Measurements from ENCODE around the gene EPHB2.

Gene EPHB2

DNA sequence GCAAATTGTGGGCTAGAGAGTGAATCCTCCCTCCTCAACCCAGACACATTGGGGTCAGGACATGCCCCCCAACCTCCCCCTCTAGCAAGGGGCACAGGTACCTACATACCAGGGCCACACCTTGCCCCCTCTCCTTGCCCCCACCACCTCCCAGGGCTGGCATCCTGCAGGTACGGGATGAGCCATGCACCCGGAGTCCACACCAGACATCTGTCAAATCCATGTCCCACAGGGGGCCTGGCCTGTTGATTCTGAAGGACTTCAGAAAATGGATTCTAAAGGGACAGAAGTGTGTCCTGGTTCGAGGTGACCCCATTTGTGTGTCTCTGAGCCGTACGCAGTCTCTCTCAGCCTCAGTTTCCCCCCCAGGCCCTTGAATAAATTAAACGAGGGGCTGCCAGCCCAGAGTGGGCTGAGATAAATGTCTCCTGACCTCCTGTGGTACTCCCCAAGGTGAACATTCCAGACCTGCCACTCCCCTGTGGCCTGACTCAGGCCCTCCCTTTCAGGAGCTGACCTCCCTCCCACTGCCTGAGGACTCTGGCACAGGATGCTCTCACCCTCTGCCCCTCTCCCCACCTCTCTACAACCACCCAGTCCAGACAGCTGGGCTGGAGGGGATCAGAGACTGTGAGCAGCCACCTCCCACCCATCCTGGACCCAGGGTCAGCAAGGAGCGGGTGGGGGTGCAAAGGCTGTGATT, 94.5 kb downstream of the EPHB2 start:
- no peak for DNase-seq

DNA sequence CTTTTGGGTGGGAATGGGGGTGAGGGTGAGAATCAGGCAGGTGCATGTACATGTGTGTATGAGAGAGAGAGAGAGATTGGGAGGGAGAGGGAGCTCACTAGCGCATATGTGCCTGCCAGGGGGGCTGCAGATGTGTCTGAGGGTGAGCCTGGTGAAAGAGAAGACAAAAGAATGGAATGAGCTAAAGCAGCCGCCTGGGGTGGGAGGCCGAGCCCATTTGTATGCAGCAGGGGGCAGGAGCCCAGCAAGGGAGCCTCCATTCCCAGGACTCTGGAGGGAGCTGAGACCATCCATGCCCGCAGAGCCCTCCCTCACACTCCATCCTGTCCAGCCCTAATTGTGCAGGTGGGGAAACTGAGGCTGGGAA, 95.0 kb downstream of the EPHB2 start:
- no peak for DNase-seq

DNA sequence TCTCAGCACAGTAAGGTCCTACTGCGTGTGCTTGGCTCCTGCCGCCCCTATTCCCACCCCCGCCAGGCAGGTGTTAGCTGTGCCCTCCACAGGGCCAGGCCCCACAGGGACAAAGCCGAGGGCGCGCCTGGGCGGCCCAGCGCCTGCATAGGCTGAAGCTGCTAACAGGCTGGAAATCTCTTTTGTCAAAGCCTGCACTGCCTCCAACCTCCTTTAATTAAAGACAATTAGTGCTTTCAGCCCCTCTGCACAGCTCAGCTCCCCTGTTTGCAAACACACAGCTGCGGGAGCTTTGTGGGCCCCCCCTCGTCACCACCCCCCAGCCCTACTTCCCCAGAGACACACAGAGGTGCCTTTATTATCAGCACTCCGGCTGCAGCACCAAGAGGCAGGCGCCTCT, 95.9 kb downstream of the EPHB2 start:
- DNase-seq = no peak

DNA sequence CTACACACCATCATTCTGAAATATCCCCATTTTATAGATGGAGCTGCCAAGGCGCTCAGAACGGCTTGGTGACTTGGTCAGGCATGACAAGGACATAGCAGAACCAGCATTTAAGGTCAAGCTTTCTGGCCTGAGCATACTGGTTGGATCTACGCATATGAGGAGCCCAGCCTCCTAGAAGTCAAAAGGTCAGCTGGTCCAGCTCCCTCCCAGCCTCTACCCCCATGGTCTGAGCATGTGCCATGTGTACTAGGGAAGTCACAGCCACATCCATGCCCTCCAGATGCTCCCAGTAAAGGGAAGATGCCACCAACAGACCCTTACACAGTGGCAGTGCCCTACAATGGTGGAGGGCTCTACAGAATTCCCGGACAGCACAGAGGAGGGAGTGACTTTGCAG, 96.7 kb downstream of the EPHB2 start:
- no peak for DNase-seq

DNA sequence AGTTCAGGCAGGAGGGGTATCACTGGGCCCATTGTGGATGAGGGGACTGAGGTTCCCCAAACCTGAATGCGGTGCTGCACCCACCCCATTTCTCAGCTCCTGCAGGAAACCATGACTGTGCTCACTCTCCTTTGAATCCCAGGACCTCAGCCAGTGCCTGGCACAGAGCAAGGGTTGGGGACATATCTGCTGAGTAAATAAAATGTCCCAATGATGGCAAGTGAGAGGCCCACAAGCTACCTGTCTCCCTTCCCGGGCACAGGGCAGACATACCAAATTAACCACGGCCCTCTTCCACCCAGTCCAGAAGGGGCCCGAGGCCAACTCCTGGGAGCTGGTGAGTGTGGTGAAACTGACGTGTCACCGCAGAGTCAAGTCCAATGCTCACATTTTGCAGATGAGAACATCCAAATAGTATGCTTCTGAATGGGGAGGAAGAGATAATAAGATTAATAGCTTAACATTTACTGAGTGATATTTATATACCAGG, 97.6 kb downstream of the EPHB2 start:
- DNase-seq = no peak

DNA sequence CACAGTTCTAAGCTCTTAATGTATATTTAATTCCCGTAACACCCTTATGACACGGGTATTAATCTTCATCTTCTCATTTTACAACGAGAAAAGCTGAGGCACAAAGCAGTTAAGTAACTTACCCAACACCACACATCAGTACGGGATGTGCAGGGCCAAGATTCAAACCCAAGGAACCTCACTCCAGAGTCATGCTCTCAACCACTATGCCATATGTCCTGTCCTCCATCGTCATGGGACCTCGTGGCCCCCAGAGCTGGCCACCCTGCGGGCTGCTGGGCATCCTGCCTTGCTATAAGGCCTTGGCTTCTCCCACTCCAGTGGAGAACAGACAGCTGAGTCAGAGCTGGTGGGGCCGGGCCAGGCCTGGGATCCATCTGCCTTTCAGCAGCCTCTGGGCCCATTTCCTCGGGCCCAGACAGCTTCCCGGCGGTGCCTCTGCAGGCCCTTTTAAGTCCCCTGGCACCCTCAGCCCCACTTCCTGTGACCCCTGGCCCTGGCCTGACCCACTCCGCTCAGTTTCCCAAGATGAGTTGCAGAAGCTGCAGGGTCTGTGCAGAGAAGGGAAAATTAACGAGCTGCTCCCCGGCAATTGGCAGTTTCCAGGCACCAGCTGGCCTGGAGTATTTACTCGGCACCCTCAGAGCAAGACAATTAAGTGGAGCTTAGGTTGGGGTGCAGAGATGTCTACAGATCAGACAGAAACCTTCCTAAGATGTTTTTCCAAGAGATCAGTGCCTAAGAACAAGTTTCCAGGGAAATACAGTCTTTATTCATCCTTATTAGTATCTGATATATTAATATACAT, 98.2 kb downstream of the EPHB2 start:
- no peak for DNase-seq

DNA sequence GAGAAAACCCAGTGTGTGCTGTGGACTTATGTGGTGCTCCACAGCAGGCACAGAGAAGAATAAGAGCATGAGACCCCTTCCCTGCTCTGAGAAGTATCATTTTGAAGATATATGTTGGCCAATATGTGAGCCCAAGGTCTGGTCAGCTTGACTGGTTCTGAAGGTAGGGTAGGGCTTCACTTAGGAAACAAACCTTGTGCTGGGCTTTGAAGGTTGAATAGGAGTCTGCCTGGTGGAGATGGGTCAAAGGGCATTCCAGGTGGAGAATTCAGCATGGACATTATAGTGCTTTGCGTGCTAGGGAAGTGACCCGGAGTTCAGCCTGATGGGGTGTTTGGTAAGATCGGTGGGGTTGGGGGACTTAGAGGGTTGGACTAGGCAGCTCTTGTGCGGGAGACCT, 99.1 kb downstream of the EPHB2 start:
- DNase-seq = no peak

DNA sequence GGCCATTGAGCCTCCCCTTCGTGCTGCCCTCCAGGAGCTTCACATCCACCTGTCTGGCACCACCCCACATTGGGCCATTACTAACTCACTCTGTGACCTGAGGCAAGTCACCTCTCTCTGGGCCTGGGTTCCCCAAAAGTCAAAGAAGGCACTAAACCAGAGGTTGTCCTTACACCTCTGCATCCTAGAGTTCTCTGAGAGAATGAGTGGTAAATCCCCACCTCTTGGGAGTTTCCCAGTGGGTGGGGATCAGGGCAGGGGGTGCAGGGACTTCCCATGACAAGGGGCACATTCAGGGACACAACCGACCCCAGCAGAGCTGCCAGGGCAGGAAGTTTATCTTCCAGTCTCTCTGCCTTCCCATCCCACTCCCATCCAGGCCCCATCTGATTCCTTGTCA, 99.7 kb downstream of the EPHB2 start:
- DNase-seq = no peak

DNA sequence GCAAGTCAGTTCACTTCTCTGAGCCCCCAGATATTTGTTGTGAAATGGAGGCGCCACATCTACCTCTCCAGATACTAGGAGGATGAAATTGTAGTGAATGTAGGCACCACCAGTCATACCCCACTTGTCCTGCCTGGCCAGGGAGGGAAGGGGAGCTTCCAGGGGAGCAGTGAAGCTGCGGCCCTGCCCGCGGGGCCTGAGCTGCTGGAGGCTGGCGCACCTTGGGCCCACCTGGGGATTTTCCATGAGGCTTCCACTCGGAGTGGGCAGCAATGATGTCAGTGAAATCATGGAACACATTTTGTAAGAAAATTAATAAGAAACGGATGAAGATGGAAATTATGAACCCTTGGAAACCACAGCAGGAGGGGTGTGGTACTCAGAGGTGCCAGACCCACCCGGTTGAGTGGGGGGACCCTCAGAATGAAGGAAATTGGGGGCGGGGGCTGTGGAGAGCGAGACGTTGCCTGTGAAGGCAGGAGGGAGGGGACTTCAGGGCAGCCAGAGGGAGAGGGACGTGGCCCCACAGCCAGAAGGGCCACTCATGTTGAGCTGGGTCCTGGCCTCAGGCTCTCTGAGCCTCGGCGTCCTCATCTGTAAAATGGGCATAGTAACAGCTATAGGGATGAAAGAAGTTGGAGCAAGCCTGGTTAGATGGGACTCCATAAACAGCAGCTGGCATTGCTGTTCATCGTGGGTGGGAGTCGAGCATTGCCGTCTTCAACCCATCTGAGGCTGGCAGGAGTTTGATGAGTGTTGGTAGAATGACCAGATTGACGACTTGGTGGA, 101.6 kb downstream of the EPHB2 start:
- DNase-seq = no peak

DNA sequence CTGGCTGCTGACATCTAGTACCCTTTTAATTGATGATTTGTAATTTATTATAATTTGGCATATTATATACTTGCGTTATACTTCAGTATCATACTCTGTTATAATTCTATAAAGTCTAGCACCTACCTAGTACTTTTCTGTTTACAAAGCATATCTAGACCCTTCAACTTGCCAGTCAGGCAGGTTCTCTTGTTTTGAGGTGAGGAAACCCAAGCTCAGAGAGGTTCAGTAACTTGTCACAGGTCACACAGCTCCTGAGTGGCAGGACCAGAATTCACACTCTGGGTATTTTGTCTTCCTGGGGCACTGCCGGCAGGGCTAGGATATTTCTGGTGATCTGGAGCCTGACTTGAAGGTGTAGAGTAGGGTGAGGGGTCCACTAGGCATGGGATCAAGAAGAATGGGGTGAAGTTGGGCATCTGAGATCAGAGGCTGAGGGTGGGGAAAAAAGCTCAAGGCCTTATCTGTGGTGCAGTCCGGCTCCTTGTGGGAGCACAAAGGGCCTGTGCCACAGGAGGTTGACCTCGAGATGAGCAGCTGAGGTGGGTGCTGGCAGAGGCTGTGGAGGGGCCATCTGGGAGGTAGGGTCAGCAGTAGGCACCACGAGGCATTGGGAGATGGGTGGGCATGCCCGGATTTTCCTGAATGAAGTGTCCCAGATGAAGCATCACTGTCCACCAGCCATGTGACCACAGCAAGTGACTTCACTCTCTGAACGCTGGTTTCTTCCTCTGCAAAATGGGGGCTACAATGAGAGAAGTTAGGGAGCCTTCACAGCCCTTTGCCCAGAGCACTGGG, 102.6 kb downstream of the EPHB2 start:
- DNase-seq = no peak

DNA sequence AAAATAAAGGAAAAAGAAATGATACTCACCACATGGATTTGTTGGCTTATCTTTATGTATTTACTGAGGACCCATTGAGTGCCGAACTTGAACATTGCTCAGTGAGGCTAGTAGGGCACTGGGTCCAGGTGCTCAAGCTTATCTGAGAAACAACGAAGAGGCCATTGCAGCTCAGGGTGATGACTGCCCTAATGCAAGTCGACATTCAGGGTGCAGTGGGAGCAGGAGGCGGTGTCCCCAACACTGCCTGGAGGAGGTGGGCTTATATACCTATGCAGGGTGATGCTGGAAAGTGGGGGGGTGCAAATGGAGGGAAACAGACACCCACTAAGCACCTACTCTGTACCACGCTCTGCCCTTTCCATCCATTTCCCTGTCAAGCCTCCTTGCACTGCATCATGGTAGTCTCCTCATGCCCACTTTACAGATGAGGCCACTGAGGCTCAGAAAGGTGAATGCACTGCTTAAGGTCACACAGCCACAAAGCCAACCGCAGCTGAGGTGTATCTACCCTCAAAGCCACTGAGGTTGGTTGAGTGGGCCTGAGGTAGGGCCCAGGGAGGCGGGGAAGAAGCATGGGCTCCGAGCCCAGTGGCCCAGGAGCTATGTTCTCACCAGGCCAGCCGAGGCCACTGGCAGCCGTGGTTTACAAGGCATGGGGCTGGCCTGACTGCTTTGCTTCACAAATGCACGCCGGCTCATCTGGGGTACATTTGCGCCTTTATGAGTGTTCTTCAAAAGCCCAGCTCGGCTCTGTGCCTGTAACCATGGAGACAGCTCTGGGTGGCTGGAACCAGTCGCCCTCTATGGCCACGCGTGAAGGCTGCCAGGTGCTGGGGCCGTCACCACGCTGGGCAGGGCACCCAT, 103.8 kb downstream of the EPHB2 start:
- no peak for DNase-seq

DNA sequence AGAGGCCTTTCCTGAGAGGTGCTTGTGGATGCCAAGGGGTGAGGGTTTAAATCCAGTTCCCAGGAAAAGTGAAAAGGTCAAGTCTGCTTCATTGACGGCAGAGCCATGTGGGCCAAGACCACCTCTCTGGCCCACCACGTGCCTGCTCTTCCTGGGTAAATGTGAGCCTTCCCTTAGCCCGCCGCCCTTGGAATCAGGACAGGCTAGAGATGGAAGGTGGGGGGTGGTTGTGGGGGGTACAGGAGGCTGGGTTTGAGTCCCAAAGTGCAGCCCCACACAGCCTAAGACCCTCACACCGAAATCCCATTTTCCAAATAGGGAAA, 104.4 kb downstream of the EPHB2 start:
- DNase-seq = no peak

DNA sequence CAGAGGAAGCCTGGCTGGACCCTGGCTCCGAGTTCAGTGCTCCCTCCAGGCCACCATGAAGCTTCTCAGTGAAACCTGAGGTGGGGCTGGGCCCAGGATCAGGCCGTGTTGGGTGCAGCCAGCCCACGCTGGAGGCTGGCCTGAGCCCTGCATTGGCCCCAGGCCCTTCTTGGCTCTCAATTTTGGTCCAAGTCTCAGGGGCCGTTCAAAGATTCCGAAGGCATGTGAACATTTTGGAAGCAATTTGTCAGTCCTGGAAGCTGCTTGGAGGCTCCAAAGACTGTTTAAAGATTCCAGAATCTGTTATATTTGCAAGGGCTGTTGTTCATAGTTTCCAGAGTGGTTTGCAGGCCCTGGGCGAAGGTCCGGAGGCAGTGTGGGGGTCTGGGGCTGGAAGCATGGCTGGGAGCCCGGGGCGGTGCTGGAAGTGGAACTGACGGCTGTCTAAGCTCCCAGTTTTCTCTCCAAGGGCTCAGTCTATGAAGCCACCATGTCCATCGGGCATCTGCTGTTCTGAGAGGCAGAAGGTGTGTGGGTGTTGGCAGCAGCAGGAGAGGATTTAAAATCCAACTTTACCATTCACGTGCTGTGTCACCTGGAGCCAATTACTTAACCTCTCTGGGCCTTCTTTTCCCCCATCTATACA, 104.9 kb downstream of the EPHB2 start:
- no peak for DNase-seq

DNA sequence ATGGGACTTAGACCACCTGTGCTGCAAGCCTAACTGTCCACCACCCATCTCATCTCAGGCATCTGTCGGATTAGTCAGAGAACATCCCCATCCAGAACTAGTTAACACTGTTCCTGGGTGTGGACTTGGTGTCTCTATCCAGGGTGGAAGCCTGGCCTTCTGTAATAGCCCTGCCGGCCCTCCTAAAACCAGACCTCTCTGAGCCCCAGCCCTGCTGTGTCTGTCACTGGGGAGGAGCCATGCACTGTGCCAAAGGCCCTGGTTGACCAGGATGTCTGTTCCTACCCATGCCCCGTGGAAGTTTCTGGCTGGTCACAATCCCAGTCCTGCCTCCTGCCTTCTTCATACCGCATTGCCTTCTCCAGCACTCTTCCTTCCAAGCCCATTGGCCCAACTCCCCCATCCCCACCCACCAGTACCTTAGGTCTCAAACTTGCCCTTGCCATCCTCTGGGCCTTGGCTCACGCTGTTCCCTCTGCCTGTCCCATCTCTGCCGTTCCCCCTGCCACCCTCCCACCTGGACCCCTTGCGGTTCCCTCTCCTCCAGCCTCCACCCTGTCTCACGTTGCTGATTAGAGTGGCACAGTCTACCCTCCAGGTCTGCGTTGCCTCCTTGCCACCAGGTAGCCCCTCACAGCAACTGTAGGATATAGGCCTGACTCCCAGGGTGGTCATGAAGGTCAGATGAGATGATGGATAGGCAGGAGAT, 105.6 kb downstream of the EPHB2 start:
- no peak for DNase-seq

DNA sequence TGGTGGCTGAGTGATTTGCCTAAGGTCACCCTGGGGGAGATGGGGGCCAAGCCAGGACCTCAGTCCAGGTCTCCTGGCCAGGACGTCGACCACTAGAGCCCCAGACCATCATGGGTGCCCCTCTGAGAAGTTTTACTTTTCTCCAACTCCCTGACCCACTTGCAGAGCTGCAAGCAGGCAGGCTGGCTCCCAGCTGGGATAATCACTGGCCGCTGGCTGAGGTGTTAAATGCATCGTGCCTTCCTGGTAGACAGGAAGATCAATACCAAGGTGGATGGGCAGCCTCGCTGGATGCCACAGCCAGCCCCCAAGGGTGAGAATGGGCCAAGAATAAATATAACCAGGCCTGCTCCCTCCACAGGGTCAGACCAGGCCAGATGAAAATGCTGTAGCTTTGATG, 106.2 kb downstream of the EPHB2 start:
- DNase-seq = no peak

DNA sequence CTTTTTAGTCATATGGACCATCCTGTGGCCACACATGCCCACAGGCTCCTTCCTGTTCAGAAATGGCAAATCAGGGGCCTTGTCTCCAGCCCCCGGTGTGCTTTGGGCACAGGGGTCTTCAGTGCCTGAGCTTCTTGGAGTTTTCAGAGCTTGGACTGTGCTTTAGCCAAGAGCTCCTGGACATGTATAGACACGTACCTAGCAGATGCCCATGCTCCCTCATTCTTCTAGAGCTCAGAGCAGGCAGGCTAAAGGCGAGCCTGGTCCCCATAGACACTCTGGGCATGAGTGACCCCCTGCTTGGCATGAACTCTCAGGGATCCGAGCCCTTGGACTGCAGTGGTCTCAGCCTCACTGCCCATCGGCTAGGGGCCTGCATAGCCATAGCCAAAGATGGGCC, 106.8 kb downstream of the EPHB2 start:
- DNase-seq = no peak

DNA sequence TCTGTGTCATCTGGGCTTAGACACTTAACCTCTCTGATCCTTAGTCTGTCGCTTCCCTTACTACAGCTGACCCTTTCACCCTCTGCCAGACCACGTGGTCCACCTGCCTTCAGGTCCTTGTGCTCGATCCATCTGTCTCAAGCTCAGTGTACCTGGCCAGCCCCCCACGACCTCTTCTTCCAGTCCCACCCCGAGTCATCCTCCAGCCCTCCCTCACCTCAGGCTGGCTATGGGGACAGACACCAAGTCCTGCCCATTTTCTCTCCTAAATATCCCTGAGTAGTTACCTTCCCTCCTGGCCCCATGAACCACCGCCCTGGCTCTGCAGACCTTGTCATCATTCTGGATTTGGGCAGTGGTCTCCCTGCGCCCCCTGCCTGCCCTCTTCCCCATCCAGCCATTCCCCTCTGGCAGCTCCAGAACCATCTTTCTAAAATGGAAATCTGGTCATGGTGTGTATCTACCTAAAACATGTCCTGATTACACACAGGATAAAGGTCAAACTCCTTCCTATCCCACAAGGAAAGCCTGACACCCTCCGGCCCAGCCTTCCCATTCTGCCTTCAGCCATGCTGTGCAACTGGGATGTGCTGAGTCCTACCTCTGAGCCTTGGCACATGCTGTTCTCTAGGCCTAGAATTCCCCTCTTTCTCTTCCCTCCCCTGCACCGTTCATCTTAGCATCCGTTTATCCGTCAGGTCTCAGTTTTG, 107.6 kb downstream of the EPHB2 start:
- DNase-seq = no peak

DNA sequence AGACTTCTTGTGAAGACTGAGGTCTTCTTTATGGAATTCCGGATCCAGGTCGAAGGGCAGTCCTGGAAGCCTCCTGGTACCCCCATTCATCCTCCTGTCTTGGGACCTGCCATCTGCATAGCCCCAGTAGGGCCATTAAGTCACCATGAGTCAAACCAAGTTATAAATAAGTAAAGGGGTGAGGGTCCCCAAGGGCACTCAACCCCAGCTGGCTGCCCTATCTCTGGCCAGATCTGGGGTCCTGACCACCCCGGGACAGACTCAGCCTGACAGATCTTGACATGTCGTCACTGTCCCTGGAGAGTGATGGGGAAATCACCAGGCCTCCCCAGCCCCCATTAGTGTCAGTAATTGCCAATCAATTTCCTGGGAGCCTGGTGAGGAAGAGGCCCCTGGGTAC, 108.7 kb downstream of the EPHB2 start:
- DNase-seq = no peak

DNA sequence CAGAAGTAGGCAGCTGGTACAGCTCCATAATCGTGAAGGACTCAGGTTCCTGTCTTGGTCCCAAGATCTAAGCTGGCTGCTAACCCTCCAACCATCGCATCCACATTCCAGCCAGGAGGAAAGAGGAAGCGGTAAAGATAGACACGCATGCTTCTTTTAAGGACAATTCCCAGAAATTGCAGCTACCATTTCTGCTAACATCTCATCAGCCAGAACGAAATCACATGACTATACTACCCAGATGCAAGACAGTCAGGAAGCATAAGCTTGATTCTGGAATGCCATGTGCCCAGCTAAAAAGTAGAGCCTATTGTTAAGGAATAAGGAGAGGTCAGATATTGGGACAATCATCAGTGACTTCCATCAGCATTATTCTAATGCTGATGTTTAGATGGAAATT, 110.4 kb downstream of the EPHB2 start:
- no peak for DNase-seq

DNA sequence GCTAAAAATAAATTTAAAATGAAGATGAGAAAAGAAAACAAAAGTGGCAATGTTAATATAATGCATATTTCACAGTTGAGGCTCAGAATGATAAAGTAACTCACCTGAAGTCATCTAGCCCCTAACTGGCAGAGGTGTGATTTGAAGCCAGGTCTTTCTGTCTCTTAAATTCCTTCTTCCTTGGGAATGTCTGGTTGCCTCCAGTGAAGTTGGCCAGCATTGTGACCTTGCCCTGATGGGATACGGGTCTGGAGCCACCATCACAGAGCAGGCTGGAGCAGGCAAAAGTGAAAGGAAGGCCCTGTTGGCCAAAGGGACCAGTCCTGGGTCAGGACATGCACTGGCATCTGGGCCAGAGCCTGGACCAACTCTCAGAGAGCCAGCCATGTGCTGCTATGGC, 111.7 kb downstream of the EPHB2 start:
- DNase-seq = no peak
